GM12874 (cell line): Measurements from ENCODE around the gene STK35.

Experiments used
- TF ChIP-seq, protein P1 (sequence below): IDR thresholded peaks from 2 replicates; pipeline ENCODE4 v1.5.1; 2011; ENCODE audit warnings: low read depth, mild to moderate bottlenecking, control low read depth, low read length, moderate library complexity; ENCODE audit not compliant: insufficient read depth

The STK35 gene

GRCh38 chr20:2108987-2109386 lies 7.4 kb downstream of the STK35 start:
- TF ChIP-seq, protein P1, sequence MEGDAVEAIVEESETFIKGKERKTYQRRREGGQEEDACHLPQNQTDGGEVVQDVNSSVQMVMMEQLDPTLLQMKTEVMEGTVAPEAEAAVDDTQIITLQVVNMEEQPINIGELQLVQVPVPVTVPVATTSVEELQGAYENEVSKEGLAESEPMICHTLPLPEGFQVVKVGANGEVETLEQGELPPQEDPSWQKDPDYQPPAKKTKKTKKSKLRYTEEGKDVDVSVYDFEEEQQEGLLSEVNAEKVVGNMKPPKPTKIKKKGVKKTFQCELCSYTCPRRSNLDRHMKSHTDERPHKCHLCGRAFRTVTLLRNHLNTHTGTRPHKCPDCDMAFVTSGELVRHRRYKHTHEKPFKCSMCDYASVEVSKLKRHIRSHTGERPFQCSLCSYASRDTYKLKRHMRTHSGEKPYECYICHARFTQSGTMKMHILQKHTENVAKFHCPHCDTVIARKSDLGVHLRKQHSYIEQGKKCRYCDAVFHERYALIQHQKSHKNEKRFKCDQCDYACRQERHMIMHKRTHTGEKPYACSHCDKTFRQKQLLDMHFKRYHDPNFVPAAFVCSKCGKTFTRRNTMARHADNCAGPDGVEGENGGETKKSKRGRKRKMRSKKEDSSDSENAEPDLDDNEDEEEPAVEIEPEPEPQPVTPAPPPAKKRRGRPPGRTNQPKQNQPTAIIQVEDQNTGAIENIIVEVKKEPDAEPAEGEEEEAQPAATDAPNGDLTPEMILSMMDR, result no peak

DNA sequence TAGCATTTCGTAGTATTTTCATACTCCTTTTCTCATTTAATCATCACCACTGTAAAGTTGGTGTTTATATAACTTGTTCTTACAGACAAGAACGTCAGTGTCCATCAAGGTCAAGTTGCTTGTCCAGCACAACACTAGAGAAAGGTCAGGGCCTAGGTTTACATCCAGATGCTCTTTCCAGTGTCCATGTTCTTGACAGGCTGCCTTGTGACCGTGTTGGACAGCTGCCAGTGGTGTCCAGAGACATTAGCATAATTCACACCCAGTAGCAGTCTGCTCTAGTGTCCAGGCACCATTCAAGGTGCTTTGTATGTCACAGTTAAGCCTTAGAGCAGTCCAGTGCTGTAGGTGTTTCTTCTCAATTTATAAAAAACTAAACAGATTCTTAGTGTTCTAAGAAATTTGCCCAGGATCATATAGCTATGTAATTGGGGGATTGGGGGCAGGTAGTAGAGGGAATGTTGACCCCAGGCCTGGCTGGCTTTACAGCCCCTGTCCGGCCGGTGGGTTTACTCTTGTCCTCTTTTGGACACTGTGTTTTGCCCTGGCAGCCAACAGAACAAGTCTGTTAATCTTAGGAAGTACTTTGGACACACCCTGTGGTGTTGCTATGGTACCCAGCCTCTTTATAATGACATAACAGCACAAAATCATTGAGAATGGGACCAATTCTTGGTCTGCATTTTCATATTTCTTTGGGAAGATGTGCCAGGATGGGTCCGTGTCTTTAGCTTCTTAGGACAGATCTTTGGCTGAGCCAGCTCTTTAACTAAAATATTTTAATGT lies 8.0 kb downstream of the STK35 start:
- TF ChIP-seq, protein P1, result no peak

DNA sequence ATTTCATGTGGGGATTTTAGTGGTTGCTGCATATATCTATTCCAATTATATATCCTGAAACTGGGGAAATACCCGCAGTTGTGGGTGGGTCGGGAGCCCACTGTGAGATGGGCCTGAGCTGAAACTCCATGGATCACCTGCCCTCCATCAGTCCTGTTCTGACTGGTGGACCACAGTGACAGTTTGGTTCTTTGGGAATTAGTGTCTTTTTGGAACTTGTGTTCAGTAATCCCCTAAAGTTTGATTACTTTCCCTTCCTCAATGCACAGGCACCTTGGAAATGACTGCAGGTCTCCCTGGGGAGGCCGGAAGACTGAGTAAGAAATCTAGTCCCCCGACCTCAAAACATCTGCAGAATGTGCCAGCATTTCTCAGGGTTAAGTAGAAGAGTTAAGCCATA lies 11.3 kb downstream of the STK35 start:
- TF ChIP-seq, protein P1, result no peak

DNA sequence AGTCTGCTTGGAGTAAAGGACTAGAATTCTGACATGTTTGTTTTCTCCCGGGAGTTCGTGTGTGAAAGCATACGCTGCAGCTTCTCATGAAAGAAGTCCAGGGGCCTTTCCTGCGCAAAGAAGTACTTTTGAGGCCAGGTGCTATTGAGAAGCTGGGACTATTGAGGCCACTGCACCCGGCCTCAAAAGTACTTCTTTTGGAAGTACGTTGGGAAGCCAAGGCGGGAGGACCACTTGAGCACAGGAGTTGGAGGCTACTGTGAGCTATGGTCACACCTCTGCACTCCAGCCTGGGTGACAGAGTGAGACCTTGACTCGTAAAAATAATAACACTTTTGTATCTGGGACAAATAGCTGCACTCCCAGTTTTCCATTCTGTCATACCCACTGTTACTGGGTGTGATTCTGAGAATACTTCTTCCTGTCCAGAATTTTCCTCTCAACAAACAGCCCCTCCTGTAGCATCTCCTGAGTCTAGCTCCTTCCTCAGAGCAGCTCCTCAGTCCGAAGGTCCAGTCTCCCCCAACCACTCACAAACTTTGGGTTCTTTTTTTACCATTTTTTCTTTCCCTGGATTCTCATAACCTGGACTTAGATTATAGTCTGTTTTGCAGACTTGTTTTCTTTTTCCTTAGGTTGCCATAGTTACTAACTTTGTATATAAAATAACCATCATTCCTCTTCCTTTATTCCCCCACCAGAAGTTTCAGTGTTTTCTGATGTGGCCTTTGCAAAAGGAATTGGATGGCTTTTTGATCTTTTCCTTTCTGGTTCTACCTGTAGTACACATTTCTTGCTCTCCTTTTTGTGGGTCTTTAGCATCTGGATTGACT lies 12.7 kb downstream of the STK35 start:
- TF ChIP-seq, protein P1, result no peak

DNA sequence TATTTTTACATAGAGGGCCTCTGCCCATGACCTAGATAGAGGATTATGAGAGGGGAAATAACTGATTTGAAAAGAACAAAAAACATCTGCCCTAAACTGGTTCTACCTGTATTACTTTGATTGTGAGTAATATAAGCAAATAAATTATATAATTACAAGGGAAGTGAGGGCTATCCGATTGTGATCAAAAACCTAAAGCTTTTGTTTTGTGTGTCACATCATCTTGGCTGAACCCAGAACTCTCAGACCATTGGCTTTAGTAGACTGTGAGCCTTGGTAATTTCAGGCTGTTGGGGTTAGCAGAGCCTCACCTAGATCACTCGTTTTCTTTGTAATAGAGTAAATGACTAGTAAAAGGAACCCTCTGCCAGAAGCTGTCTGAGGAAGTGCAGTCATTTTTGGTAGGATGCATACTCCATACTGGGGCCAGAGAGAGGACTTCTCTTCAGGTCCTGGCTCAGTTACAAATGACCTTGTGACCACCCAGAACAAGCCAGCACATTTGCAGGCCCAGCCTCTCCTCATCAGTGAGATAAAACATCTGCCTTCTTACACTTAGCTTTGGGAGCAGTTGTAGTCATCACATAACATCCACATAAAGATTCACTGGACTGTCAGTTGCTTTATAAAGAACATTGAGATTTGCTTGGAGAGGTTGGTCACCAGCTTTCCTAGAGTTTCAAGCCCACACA lies 13.5 kb downstream of the STK35 start:
- TF ChIP-seq, protein P1, result no peak

DNA sequence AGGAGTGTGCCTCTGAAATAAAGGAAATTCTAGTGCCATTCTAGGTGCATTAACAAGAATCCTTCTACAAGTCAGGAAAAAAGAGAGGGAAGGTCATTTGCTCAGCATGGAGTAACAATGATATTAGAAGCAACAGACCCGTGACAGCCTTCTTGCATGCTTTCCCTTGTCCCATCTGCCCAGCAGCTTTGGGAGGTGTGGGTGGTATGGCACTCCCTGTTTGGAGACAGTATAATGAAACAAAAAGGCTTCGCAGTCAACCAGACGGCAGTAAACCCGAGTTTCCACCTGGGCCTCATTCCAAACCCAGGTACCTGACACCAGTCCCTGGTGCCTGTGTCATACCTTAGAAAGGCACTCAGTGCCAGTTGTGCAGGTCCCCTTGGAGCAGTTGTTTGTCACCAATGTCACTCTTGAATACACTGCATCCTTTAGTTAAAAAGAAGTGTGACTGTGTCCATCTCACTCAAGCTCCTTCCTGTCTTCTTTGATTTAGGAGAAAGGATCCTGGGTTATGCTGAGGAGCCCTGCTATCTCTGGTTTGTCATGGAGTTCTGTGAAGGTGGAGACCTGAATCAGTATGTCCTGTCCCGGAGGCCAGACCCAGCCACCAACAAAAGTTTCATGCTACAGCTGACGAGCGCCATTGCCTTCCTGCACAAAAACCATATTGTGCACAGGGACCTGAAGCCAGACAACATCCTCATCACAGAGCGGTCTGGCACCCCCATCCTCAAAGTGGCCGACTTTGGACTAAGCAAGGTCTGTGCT lies 14.7 kb downstream of the STK35 start:
- TF ChIP-seq, protein P1, result no peak
